ENCODE measurements around the gene TP53BP2.
A peak's percentile ranks its signal among the peaks of the same experiment; 100 is the strongest.
"Not testable (repeated sequence)": the region's sequence is repeated elsewhere in the genome, so short reads cannot be mapped to it uniquely, and the experiment has no call there.

The TP53BP2 gene

GRCh38 chr1:223872308-223872901 lies 26.7 kb upstream of the TP53BP2 start:
- H3K4me2 ChIP-seq (ENCODE audit: insufficient read depth, low read length): no peak overlapping the region
- H3K4me1 ChIP-seq (ENCODE audit: insufficient read depth, low read length): no peaks in the 10 kb centered on the region; the same call in 1 of the 2 replicates
- no peaks in the 10 kb centered on the region for H3K79me2 ChIP-seq (ENCODE audit: insufficient read depth, low read length)
- no peaks in the 10 kb centered on the region for H3K36me3 ChIP-seq (ENCODE audit: insufficient read depth, low read length)
- ATAC-seq (ENCODE audit: insufficient read depth, low read depth): no peak
- no peak overlapping the region for H3K9ac ChIP-seq (ENCODE audit: low read depth, low read length)
- peaks cover 8% of the 10 kb centered on the region for H3K27me3 ChIP-seq (ENCODE audit: insufficient read depth, low read length, poor library complexity)
- H3K4me3 ChIP-seq (ENCODE audit: low read depth in 1 of 2, low read length in 2 of 2): no peak overlapping the region
- TF ChIP-seq CTCF (IDR thresholded peaks at IDR 0.05; ENCODE audit: borderline replicate concordance, extremely low read depth, low read length, poor library complexity, severe bottlenecking) (no peak), EZH2 (IDR thresholded peaks at IDR 0.05; ENCODE audit: borderline replicate concordance, low read depth, low read length, severe bottlenecking) (no peak)
- H2AFZ ChIP-seq (ENCODE audit: low read depth, low read length): no peak overlapping the region
- no peak overlapping the region for H3K27ac ChIP-seq (ENCODE audit: low read length)
- H3K9me3 ChIP-seq (ENCODE audit: insufficient read depth, low read length, severe bottlenecking): no peaks in the 10 kb centered on the region
- H4K20me1 ChIP-seq (ENCODE audit: insufficient read depth, low read length): no peaks in the 10 kb centered on the region
- DNase-seq: no peak

- ATAC-seq (ENCODE audit: insufficient read depth, low read depth) (peak; percentile 55; the same call in 2 of the 3 replicates), DNase-seq (peak; percentile 12)
- H2AFZ ChIP-seq (ENCODE audit: low read depth, low read length): peak overlapping the region; percentile 58
- H3K36me3 ChIP-seq (ENCODE audit: insufficient read depth, low read length): no peaks in the 10 kb centered on the region
- H3K9ac ChIP-seq (ENCODE audit: low read depth, low read length): no peak overlapping the region
- H3K79me2 ChIP-seq (ENCODE audit: insufficient read depth, low read length): no peaks in the 10 kb centered on the region
- TF ChIP-seq EZH2 (IDR thresholded peaks at IDR 0.05; ENCODE audit: borderline replicate concordance, low read depth, low read length, severe bottlenecking) (no peak), CTCF (IDR thresholded peaks at IDR 0.05; ENCODE audit: borderline replicate concordance, extremely low read depth, low read length, poor library complexity, severe bottlenecking) (no peak)
- peak overlapping the region; percentile 45 for H3K4me2 ChIP-seq (ENCODE audit: insufficient read depth, low read length)
- no peaks in the 10 kb centered on the region for H4K20me1 ChIP-seq (ENCODE audit: insufficient read depth, low read length)
- H3K27me3 ChIP-seq (ENCODE audit: insufficient read depth, low read length, poor library complexity): peaks cover 8% of the 10 kb centered on the region
- no peak overlapping the region for H3K27ac ChIP-seq (ENCODE audit: low read length)
- peak overlapping the region in 1 of 2 experiments; percentile 20; a peak in 2 of 4 replicates for H3K4me3 ChIP-seq (ENCODE audit: low read depth in 1 of 2, low read length in 2 of 2)
- H3K9me3 ChIP-seq (ENCODE audit: insufficient read depth, low read length, severe bottlenecking): no peaks in the 10 kb centered on the region
- no peaks in the 10 kb centered on the region; the same call in 1 of the 2 replicates for H3K4me1 ChIP-seq (ENCODE audit: insufficient read depth, low read length)
These were observed 25.1 kb upstream of the TP53BP2 start for GRCh38 chr1:223870617-223871574.

- not testable (repeated sequence) for H3K36me3 ChIP-seq (ENCODE audit: insufficient read depth, low read length); H3K79me2 ChIP-seq (ENCODE audit: insufficient read depth, low read length); DNase-seq; ATAC-seq (ENCODE audit: insufficient read depth, low read depth); H3K4me3 ChIP-seq (ENCODE audit: low read depth in 1 of 2, low read length in 2 of 2); H3K9me3 ChIP-seq (ENCODE audit: insufficient read depth, low read length, severe bottlenecking); H3K4me1 ChIP-seq (ENCODE audit: insufficient read depth, low read length); H2AFZ ChIP-seq (ENCODE audit: low read depth, low read length); H3K27ac ChIP-seq (ENCODE audit: low read length); H3K4me2 ChIP-seq (ENCODE audit: insufficient read depth, low read length); H3K9ac ChIP-seq (ENCODE audit: low read depth, low read length); H4K20me1 ChIP-seq (ENCODE audit: insufficient read depth, low read length)
- peaks cover 10% of the 10 kb centered on the region for H3K27me3 ChIP-seq (ENCODE audit: insufficient read depth, low read length, poor library complexity)
These were observed 19.0 kb upstream of the TP53BP2 start for GRCh38 chr1:223864599-223865368.
